Peyer's patch (tissue), 4 donors: Measurements from ENCODE around the gene FOCAD.

Experiments used
- CTCF ChIP-seq, 6 experiments: fragments of 450-650 bp in 4 of 6; fragments of 200-600 bp in 2 of 6; sonication (generic) in 1 of 6; IDR thresholded peaks; one replicate each; pipeline ENCODE4 v1.5.1; 2017 to 2019; ENCODE audit warnings: antibody characterized with exemption in 6 of 6, mild to moderate bottlenecking in 3 of 6, moderate library complexity in 1 of 6
- POLR2A ChIP-seq, 2 donors: fragments of 450-650 bp; IDR thresholded peaks; one replicate each; pipeline ENCODE4 v1.5.1; 2017; ENCODE audit warnings: antibody characterized with exemption in 2 of 2, mild to moderate bottlenecking in 2 of 2, moderate library complexity in 2 of 2

GRCh38 chr9:20995616-20996015 lies 311.6 kb downstream of the FOCAD start:
- TF ChIP-seq CTCF (IDR thresholded peaks at IDR 0.05) (no peak), POLR2A (IDR thresholded peaks at IDR 0.05) (no peak)
